Daoy (cell line): ENCODE data around the gene TTC31. TPM values are rescaled to one million over a fixed set of nuclear protein-coding genes. Genes with fewer than 3 reads are reported as not detected.
A peak's percentile ranks its signal among the peaks of the same experiment; 100 is the strongest.
"Not testable (repeated sequence)": the region's sequence is repeated elsewhere in the genome, so short reads cannot be mapped to it uniquely, and the experiment has no call there.

ENCODE experiments used
- DNase-seq: peaks from one replicate; pipeline ENCODE4 v3.0.0-alpha.2; 2015; ENCODE audit warnings: low read depth
- total RNA-seq: library from RNA; depleted of rRNA; stranded (reverse); fragments of >200 nt; shearing (Covaris generic); gene quantifications from 2 replicates; pipeline ENCODE4 v1.2.3, GENCODE V29; 2014

The TTC31 gene
- total RNA-seq, 1 experiment from 2014 or later = 26.3 TPM

DNA sequence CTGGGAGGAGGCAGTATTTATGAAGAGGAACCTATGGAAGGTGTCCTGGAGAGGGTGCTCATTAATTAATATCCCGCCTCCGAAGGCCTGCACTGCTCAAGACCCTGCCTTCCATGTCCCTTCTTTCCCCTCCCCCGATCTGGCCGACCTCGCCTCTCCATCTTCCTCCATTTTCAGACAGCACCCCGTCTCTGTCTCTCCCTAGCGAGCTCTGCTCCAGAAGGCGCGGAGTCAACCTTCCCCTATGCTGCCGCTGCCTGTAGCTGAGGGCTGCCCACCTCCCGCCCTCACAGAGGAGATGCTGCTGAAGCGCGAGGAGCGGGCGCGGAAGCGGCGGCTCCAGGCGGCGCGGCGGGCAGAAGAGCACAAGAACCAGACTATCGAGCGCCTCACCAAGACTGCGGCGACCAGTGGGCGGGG, 25.7 kb upstream of the TTC31 start:
- DNase-seq = no peak

DNA sequence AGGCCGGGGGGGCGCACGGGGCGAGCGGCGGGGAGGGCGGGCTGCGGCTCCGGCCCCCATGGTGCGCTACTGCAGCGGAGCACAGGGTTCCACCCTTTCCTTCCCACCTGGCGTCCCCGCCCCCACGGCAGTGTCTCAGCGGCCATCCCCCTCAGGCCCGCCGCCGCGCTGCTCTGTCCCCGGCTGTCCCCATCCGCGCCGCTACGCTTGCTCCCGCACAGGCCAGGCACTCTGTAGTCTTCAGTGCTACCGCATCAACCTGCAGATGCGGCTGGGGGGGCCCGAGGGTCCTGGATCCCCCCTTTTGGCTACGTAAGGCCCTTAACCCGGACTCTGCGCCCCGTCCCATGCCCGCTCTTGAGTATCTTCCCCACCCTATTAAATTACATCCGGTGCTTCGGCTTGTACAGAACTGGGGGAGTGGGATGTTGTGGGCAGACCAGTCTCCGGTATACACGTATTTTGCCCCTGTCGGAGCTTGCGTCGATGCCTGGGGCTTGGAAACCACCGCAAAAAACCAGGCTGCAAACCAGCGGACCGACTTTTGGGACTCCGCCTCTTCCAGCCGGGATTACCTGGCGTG, 25.2 kb upstream of the TTC31 start:
- DNase-seq = peak; percentile 73

DNA sequence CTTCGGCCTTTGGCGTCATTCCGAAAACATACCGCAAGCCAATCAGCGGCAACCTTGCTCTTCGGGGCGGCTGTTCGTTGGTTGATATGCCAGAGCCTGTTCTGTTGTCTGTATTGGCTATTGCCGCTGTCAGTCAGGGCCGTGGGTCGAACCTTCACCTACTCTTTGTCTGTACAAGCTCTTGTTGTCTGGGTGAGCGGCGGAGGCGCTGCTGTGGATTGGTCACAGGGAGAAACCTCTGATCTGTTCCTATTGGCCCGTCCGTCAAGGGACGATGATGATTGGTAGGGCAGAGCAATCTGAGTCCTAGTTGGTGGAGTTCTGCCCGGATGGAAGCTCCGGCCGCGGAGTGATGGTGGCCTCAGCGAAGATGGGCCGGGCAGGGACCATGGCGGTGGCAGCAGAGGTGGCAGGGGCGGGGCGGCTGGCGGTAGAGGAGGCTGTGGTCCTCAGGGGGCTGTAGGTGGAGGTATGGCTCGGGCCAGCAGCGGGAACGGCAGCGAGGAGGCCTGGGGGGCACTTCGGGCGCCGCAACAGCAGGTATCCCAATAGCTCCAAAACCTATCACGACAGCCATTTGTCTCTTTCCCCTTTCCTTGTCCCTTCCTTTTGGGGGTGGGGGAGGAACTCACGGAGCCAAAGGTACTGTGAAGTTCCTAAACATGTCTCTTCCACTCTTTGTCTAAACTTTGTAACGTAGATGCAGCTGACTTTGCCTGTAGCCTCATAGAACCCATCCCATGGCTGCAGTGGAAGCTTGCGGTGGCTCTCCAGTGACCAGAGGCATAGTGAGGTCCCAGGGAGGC, 24.5 kb upstream of the TTC31 start, which contains the start of gene WBP1:
TSS of gene WBP1 (plus strand) at position 307 of the 806 bp plus-strand sequence. CDS start at position 472, 165 bp downstream.
- peak; percentile 100 for DNase-seq

DNA sequence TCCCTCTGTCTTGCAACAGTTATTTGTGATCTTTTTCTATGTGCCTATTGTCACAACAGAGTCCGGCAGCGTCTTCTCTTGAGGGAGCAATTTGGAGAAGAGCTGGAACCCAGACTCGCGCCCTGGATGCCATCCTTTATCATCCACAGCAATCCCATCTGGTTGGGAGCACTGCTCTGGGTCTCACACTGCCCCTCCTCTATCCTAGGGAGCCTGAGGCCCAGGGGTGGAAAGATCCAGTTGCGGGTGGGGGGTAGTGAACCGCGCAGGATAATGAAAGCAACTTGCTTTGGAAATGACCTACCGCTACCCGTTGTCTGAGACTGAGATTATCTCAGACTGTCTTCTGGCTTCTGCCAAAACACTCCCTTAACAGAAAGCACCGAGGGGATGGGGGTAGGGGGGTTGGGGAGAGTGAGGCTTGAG, 23.9 kb upstream of the TTC31 start:
- DNase-seq = no peak

DNA sequence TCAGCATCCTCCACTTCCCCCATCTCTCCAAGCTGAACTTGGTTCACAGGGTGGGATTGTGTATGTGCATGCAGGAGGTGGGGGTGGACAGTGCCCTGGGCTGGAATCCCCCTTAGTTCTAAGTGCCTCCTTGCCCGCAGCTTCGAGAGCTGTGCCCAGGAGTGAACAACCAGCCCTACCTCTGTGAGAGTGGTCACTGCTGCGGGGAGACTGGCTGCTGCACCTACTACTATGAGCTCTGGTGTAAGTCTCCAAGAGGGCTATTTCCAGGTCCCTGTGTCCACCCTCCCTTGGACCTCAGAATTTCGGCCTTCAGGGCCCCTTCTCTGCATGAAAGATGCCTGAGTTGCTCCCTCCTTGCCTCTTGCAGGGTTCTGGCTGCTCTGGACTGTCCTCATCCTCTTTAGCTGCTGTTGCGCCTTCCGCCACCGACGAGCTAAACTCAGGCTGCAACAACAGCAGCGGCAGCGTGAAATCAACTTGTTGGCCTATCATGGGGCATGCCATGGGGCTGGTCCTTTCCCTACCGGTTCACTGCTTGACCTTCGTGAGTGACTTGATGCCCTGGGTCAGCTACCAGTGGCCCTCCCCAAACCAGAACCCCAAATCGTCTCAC, 23.3 kb upstream of the TTC31 start:
- DNase-seq = not testable (repeated sequence)

DNA sequence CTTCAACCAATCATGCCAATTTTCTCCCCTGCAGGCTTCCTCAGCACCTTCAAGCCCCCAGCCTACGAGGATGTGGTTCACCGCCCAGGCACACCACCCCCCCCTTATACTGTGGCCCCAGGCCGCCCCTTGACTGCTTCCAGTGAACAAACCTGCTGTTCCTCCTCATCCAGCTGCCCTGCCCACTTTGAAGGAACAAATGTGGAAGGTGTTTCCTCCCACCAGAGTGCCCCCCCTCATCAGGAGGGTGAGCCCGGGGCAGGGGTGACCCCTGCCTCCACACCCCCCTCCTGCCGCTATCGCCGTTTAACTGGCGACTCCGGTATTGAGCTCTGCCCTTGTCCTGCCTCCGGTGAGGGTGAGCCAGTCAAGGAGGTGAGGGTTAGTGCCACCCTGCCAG, 22.7 kb upstream of the TTC31 start:
- not testable (repeated sequence) for DNase-seq

DNA sequence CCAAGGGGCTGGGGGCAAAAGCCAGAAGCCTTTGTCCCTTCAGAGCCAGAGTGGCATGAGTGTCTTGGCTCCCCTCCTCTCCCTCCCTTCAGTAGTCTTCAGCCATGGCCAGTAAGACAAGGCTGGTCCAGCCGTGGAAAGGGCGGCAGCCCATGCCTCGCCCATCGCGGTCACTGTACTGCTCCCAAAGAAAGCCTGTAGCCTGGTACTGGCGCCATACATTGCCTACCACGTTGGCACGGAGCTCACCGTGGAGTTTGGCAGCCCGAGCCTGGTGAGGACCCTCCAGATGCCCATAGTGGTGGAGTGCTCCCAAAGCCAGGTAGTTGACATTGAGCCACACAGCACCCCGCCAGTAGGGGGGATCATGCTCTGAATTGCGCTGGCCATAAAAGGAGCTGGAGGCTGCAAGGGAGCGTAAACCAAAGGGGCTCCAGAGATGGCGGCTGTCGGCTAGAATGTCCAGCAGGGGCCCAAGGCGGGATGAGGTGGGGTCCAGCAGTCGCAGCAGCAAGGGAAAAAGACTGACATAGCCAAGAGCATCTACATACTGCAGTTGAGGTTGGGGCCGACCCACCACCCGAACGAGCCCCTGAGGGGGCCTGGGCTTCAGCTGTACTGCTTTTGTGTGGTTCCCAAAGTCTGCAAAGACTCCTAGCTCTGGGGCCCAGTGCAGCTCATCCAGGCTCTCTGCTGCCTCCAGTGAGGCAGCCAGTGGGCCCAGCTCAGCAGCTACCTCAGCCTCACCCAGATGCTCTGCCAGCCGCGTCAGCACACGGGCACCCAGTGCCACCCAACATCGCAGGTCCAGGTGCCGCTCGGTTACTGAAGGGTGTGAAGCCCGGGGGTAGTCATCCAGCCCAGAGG, 21.5 kb upstream of the TTC31 start:
- no peak for DNase-seq

DNA sequence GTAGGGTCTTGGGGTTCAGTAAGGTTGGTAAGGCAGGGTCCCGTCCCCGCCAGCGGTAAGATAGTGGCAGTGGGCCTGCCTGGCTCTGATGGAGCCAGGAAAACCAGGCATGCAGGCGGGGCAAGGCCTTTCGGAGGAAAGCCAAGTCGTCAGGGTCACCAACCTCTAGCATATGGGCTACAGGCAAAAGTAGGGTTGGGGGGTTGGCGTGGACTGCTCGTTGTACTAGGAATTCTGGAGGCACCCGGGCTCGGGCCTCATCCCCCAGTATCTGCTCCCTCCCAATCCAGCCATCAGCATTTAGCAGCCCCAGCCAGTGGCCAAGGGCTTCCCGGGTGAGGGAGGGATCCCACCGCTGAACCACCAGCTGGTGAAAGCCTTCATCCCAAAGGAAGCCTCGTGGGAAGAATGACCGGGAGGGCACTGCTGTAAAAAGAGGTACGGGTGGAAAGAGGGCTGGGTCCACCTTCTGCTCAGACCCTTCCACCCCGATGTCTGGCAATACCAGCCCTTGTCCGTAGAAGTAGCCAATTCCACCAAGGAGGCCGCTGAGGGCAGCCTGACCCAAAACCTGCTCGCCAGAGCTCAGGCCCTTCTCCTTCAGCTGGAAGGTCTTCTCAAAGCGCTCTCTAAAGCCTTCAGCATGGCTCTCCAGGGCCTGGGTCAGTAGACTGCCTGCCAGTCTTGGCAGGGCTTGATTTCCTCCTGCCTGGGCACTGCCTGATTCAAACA, 20.7 kb upstream of the TTC31 start:
- DNase-seq = no peak

DNA sequence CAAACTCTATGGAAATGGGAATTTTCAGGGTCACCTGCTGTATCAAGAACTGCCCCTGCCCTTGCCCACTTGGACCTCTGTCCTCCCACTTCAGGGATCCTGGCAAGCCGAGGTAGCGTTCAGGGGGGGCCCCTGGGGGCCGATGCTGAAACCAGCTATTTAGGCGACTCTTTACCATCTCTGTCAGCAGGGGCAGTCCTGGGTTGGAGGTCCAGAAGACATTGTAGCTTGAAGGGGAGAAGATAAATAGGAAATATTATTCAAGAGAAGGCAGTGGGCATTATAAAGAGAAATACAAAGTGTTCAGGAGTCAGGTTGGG, 20.1 kb upstream of the TTC31 start:
- no peak for DNase-seq

DNA sequence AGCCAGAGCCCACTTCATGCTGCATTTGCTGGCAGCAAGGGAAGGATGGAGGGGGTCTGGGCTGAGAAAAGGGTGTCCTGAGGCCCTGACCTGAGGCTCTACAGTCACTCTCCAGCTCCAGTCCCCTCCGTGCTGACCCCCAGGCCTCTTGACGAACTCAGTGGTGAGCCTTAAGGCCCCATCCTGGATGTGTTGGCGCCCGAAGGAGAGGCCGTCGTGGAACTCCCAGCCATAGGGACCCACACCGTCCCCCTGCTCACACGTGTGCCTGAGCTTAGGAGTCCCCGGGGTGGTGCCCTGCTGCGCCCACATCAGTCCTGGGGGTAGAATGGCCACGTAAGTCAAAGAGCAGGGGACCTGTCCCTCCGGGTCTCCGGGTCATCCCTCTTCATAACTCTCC, 18.5 kb upstream of the TTC31 start:
- no peak for DNase-seq

DNA sequence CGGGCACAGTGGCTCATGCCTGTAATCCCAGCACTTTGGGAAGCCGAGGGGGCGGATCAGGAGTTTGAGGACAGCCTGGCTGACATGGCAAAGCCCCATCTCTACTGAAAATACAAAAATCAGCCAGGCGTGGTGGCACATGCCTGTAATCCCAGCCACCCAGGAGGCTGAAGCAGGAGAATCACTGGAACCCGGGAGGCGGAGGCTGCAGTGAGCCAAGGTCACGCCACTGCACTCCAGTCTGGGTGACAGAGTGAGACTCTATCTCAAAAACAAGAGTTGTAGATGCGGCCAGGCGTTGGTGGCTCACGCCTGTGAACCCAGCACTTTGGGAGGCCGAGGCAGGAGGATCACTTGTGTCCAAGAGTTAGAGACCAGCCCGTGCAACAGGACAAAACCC, 12.1 kb upstream of the TTC31 start:
- DNase-seq = not testable (repeated sequence)

DNA sequence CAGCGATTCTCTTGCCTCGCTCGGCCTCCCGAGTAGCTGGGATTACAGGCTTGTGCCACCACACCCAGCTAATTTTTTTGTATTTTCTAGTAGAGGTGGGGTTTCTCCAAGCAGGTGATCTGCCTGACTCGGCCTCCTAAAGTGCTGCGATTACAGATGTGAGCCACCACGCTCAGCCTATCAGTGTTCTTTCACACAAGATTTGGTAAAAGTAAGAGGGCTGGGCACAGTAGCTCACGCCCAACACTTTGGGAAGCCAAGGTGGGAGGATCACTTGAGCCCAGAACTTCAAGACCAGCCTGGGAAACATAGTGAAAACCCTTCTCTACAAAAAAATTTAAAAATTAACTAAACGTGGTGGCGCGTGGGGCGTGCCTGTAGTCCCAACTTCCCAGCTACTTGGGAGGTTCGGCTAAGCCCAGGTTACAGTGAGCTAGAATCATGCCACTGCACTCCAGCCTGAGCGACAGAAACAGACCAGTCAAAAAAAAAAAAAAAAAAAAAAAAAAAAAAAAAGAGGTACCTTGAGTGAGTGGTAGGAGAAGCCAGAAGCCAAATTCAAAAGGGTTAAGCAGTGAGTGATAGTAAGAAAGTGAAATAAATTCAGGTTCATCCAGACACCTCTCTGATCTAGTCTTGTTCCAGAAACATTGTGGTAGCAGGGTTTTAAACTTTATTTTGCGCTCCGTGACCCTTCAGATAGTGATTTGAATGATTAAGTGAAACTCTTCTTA, 11.4 kb upstream of the TTC31 start:
- no peak for DNase-seq

DNA sequence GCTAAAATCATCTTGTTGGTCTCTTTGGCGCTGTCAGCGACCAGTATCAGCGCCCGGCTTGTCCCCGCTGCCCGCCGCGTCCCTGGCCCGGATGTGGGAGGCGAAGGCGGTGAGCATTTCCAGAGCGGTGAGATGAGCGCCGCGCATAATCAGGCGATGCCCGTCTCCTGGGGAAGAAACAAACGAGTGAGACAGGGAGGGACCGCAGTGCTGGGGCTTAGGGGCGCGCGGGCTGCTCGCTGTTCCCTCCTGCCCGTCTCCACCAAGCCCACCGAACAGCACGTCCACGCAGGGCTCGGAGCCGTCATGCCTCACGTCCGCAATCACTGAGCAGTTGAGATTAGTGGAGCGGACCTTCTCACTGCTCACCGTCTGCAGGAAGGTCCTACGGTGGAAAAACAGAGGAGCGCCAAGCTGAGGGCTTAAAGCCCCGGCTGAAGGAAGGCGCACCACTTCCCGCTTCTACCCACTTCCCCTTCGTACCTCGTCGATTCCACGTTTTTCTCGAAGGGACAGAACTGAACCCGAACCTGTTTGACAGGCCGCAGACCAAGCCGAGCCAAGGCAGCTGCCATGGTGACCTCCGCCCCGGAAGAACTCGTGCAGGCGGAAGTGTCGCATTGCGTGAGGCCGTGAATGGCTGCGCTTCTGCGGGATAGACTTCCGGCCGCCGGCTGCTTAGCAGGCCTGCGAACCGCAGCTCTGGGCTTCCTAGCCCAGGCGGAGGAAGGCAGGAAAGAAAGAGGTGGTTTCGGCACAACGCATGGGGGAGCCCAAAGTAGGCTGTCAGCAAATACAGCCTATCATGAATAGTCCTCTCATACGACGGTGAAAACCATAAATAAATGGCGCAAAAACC, 10.6 kb upstream of the TTC31 start, which contains the start of gene MRPL53:
TSS of gene MRPL53 (minus strand) at position 595 of the 859 bp plus-strand sequence. CDS start at position 575, 20 bp downstream.
- peak; percentile 97 for DNase-seq

DNA sequence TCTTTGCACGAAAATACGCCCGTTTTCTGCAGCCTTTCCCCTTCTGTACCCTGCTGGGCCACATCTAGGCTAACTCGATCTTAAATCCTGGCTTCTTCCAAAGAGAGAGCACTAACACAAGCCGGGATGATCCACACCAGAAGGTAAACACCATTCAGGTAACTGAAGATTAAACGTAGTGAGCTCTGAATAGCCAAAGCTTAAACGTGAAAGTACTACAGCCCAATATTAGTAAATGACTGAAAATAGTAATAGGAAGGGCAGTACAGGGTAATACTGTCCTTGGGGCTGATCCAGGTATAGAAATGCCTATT, 10.0 kb upstream of the TTC31 start:
- DNase-seq = no peak

DNA sequence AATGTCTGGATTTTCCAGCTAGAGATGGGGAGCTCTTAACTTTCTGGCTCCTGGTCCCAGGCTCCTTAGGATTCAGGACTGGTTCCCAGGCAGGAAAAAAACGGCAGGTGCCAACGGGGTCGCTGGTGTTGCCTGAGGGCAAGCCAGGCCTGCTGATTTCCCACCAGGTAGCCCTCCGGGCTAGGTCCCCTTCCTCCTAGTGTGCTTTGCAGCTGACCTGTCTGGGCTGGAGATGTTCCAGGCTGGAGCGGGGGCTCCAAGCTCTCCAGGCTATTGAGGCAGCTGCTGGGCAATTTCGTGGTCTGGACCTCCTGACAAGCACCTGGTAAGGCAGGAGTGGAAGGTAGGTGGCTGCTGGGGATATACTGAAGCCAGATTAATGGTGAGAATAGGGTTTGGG, 8.4 kb upstream of the TTC31 start:
- DNase-seq = no peak

DNA sequence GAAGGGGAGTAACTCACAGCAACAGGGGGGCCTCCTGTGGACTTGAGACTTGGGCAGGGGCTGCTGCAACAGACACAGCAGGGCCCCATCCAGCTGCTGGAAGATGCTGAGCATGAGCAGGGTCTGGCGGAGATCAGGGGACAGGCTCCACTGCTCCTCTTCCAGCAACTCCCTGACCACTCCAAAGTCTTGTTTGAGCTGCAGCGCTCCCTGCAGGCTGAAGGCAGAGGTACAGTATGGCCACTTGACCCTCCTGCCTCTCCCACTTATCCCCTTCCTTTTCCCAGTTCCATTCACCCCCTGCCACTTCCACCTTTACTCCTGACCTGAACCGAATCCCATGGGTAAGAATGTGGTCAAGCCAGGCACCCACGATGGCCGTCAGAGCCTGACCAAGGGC, 8.0 kb upstream of the TTC31 start:
- no peak for DNase-seq

DNA sequence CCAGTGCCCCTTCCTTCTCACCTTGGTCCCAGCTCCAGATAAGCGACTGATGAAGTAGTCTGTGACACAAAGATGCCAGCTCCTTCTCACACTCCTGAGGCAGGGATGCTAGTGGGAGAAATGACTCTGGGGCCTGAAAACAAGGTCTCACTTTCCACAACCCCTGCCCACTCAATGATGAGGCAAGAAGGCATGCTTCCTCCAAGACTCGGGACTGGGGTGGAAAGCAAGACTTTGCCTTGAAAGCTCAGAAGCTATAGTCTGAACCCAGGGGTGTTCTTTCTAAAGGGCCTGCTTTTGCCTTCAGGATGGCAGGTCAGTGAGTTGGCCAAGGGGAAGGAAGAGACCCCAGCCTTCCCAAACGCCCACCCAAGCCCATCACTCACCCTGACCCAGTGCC, 1.4 kb upstream of the TTC31 start:
- DNase-seq = no peak

DNA sequence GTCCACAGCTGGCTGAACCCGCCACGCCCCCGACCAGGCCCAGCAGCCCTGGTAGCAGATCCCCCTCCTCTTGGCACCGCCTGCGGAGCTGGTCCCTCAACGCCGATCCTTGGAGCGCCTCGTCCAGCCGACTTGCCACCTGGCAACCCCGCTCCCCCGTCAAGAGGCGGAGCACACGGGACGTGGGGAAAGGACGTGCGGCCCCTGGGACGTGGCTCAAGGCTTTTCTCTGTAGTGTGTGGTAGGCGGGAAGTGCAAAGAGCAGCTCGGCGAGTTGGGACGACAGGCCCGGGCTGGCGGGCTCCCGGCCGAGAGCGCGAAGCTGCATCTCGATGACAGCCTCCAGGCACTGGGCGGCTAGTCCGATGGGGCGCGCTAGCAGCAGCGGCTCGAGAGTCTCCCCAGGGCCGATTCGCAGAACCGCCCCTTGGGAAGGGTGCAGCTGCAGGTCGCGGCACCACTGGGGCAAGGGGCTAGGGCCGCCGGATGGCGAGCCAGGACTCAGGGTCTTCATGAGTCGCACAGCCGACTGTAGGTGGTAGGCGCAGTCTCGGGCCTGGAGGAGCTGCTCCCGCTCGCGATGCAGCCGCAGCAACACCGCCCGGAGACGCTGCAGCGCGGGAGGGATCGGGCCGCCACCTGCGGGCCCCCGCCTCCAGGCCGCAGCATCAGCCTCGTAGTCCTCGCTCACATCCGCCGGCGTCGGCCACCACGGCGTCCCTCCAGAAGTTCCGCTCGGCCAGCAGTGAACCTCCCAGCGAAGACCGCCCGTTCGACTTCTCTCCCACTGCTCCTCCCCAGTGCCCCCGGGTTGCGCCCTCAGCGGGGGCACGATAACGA, 700 bp upstream of the TTC31 start:
- DNase-seq = no peak

DNA sequence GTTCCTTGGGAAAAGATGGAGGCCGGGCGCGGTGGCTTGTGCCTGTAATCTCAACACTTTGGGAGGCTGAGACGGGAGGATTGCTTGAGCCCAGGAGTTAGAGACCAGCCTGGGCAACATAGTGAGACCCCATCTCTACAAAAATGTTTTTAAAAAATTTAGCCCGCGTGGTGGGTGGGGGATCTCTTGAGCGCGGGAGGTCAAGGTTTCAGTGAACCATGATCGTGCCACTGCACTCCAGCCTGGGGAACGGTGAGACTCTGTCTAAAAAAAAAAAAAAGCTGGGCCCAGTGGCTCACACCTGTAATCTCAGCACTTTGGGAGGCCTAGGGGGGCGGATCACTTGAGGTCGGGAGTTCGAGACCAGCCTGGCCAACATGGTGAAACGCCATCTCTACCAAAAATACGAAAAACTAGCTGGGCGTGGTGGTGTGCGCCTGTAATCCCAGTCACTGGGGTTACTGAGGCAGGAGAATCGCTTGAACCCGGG, 839 bp downstream of the TTC31 start:
- not testable (repeated sequence) for DNase-seq
